GM19193 (cell line): ENCODE measurements around the gene ABO.

Experiments used
- POLR2A ChIP-seq: IDR thresholded peaks from 4 replicates; pipeline ENCODE4 v1.6.1; 2011; ENCODE audit not compliant: insufficient read depth, insufficient read length; ENCODE audit errors: extremely low read depth

The ABO gene

DNA sequence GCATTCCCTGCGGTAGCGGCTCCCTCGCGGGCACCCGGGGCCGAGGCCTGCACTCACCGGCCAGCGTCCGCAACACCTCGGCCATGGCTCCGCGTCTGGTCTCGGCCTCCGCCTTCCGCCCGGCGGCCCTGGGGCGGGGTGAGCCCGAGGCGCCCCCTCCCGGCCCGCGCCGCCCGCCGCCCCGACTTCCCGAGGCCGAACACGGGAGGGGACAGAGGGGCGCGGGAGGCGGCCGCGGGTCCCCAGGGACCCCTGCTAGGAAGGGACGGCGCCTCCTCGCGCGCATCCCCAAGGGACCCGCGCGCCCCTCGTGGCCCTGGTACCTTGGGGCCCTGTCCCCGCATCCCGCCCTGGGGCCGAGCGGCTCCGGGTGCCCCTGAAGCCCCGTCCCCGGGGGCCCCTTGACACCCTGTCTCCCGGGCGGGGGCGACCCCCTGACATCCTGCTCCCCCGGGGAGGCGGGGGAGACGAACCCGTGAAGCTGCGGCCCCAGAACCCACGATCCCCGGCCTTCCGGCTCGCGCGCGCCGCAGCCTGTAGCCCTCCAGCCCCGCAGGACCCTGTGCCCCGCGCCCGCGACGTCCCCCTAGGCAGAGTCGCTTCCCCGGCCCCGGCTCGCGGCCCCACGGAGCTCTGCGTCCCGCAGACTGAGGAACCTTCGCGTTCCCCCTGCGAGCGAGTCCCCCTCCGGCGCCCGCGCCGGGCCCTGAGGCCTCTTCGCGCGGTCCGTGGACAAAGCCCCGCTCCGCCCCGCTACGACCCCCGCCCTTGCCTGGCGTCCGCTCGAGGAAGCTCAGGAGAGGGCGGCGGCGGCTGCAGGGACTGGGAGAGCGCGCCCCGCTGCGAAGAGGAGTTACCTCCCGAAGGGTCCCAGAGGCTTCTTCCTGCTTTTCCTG lies at the start of gene ABO:
Gene ABO, minus strand, starts transcription at position 97 of the 896 bp plus-strand sequence.
- no peak for TF ChIP-seq POLR2A

DNA sequence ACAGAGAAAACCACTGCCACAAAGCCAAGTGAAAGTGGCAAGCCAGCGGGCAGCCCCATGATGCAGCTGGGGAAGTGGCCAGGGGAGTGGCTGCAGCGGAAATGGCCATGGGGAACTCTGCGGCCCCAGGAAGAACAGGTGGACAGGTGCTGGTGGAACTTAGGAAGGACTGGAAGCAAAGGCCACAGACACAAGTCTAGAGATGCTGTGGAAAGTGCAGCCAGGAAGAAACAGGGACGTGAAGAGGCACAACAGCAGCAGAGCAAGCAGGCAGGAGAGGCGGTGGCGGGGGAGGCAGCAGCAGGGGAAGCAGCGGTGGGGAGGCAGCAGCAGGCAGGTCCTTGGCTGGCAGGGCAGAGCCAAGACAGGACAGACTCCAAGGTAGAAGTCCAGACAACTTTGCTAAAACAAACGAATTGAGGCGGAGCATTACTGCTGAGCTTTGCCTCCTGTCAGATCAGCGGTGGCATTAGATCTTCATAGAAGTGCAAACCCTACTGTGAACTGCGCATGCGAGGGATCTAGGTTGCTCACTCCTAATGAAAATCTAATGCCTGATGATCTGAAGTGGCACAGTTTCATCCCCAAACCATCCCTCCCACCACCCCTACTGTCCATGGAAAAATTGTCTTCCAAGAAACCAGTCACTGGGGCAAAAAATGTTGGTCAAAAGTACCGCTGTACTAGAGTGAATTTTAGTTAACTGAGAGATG lies 49.1 kb upstream of the ABO start:
- TF ChIP-seq POLR2A, result no peak

DNA sequence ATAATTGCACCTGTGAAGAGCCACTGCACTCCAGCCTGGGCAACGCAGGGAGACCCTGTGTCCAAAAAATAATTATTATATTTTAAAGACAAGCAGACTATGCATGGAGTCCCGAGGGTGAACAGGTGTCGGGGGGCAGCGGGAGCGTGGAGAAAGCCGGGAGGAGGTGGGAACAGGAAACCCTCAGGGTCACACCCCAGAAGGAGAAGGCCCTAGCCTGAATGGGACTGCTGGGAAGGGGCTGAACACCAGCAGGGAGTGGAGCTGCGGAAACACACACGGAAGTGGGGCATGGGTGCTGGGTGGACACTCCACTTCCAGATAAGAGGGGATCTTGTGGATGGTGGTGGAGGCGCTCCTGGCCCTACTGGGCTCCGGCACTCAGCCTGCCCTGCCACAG lies 48.2 kb upstream of the ABO start:
- no peak for TF ChIP-seq POLR2A

GRCh38 chr9:133322701-133323100 lies 47.7 kb upstream of the ABO start:
- no peak for TF ChIP-seq POLR2A

DNA sequence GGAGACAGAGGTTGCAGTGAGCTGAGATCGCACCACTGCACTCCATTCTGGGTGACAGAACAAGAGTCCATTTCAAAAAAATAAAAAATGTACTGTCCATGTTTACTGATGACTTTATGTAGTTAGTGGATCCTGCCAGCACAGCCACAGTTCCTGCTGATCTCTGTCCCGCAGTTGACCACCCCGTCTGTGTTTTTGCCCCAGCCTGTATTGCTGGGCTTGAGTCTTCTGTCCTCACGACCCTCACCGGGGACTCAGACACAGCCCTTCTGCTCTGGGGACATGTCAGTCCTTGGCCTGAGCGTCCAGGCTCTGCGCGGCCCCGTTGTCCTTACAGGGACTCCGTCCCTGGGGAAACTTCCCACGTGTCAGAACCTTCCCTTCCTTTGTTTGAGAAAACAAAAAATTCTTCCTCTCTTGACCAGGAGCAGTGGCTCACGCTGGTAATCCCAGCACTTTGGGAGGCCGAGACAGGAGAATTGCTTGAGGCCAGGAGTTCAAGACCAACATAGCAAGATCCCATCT lies 46.5 kb upstream of the ABO start:
- TF ChIP-seq POLR2A, result no peak

GRCh38 chr9:133320421-133320881 lies 45.5 kb upstream of the ABO start:
- TF ChIP-seq POLR2A, result no peak

GRCh38 chr9:133315997-133316396 lies 41.0 kb upstream of the ABO start:
- no peak for TF ChIP-seq POLR2A

DNA sequence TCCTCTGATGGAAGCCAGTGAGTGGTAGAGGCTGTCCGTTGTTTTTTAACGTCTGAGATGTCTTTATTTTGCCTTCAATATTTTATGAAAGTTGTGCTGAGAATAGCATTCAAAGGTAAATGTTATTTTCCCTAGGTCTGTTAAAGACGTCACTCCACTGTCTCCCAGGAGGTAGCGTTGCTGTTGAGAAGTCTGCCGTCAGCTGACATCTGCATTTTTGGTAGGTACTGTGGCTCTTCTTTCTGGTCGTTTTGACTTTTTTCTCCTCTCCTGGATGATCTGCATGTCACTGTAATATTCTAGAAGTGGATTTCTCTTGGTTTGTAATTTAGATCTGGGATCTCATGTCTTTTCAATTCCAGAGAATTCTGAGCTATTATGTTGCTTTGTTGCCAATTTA lies 34.6 kb upstream of the ABO start:
- TF ChIP-seq POLR2A, result no peak

- no peak for TF ChIP-seq POLR2A
These were observed 32.3 kb upstream of the ABO start for GRCh38 chr9:133307301-133307700.

GRCh38 chr9:133306242-133307204 lies 31.5 kb upstream of the ABO start:
- no peak for TF ChIP-seq POLR2A

DNA sequence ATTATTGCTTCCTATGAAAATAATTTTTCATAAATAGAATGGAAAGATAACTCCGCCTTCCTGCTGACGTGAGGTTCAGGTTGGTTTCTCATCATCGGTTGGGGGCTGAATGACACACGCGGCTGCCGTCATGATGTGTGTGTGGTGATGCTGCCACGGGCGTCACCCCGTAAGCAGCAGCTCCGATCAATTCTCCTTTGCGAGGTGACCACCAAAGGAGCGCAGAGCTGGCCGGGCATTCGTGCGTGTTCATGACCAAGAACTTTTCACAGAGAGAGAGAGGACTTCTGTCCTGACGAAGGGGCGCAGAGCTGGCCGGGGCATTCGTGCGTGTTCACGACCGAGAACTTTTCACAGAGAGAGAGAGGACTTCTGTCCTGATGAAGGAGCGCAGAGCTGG lies 30.7 kb upstream of the ABO start:
- TF ChIP-seq POLR2A, result no peak

DNA sequence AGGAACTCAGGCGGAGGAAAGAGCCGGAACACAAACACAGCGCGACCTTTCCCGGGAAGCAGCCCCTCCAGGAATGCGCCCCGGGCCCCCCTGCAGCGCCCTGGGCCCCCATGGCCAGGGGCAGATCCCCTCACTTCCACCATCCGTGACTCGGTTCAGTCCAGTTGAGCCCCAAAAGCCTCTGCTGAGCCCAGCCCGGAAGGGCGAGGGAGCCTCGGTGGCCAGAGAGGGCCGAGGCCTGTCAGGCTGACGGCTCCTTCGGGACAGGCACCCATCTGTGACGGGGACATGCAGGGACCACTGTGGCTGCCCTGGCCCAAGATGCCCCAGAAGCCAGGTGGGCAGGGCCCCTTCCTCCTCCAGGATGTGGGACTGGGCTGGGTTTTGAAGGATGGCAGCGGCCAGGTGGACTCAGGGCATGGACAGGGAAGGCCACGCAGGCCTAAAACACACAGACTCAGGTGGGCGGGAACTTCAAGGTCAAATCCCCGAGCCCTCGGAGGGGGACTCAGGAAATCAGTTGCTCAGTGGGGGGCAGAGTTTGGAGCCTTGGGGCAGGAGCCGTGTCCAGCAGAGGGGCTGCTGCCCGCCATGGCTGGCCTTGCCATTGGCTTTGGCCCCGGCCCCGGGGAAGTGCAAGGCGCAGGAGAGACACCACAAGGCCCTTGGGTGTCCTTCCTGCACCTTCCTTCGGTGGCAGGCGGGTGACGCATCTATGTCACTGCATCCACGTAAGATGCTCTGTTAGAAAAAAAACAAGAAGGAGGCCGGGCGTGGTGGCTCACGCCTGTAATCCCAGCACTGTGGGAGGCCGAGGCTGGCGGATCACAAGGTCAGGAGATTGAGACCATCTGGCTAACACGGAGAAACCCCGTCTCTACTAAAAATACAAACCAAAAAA lies 29.7 kb upstream of the ABO start:
- TF ChIP-seq POLR2A, result no peak

DNA sequence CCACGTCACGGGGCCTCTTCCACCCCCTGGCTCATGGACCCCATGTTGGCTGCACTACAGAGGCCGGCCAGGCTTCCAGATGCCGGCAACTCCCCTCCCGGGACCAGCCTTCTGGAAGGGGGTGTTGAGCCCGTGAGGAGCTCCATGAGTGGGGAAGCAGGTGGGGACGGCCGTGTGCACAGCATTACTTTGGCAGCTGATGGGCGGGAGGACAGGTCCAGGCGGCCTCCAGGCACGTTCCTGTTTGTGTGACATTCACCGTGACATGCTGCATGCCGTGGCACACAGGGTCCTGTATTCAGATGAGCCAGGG lies 29.1 kb upstream of the ABO start:
- no peak for TF ChIP-seq POLR2A
